Measurements from ENCODE around the gene TRIM14. TPM values are rescaled to one million over a fixed set of nuclear protein-coding genes. Genes with fewer than 3 reads are reported as not detected.

TRIM14 gene
- total RNA-seq, 1 donor from 2014 or later: 12.8 TPM

- ChIA-PET POLR2A (interaction anchor here (0.6 to 2.8 kb wide), 13 partner anchors 10 to 186 kb away, joined by 3 to 42 read pairs (median 5); partner anchors contain the start of genes NANS, TBC1D2, TRIM14 and TRMO), CTCF (interaction anchor here (0.7 kb wide), 1 partner anchor 35 kb away, joined by 3 read pairs; no protein-coding TSS in a partner anchor)
- Mint-ChIP-seq H3K4me1 (peaks cover 68% of the 10 kb centered on the region), H3K27ac (peak overlapping the region; percentile 98), H3K36me3 (ENCODE audit: low read depth) (peaks cover 7% of the 10 kb centered on the region), H3K4me3 (peak overlapping the region; percentile 59), H3K27me3 (no peaks in the 10 kb centered on the region), H3K9me3 (no peaks in the 10 kb centered on the region)
- peak; percentile 80 for ATAC-seq (ENCODE audit: low read depth)
- TF ChIP-seq CTCF (IDR thresholded peaks at IDR 0.05): no peak
- intact Hi-C loops (cut with micrococcal nuclease): loop anchor here (1.0 to 10.0 kb wide), 3 partner anchors 8 to 474 kb away; partner anchors contain the start of genes NCBP1 and TSTD2
- DNase-seq: no peak
Observed at GRCh38 chr9:98108531-98109031, 10.4 kb downstream of the TRIM14 start.

- no peak for DNase-seq
Observed at GRCh38 chr9:98107926-98108325, 11.1 kb downstream of the TRIM14 start.

GRCh38 chr9:98105006-98105405 lies 14.0 kb downstream of the TRIM14 start:
- CTCF ChIA-PET: interaction anchor here (0.6 kb wide), 1 partner anchor 158 kb away, joined by 3 read pairs; no protein-coding TSS in a partner anchor
- H3K36me3 Mint-ChIP-seq (ENCODE audit: low read depth): peaks cover 4% of the 10 kb centered on the region
- H3K27me3 Mint-ChIP-seq: no peaks in the 10 kb centered on the region
- DNase-seq (no peak), ATAC-seq (ENCODE audit: low read depth) (no peak)
- no peaks in the 10 kb centered on the region for H3K9me3 Mint-ChIP-seq
- peak overlapping the region; percentile 98 for H3K27ac Mint-ChIP-seq
- POLR2A ChIA-PET: no interaction called here
- H3K4me1 Mint-ChIP-seq: peaks cover 91% of the 10 kb centered on the region
- H3K4me3 Mint-ChIP-seq: no peak overlapping the region
- no peak for TF ChIP-seq CTCF (IDR thresholded peaks at IDR 0.05)
- intact Hi-C loops (cut with micrococcal nuclease): loop anchor here (10.0 kb wide), 1 partner anchor 470 kb away; the partner anchor contains the start of genes NCBP1 and TSTD2

More at GRCh38 chr9:98107926-98108325, 11.1 kb downstream of the TRIM14 start:
- TF ChIP-seq CTCF (IDR thresholded peaks at IDR 0.05): no peak
- peaks cover 7% of the 10 kb centered on the region for H3K36me3 Mint-ChIP-seq (ENCODE audit: low read depth)
- H3K9me3 Mint-ChIP-seq: no peaks in the 10 kb centered on the region
- peaks cover 73% of the 10 kb centered on the region for H3K4me1 Mint-ChIP-seq
- ChIA-PET CTCF (interaction anchor here (0.7 kb wide), 1 partner anchor 34 kb away, joined by 3 read pairs; no protein-coding TSS in a partner anchor), POLR2A (interaction anchor here (0.8 to 2.8 kb wide), 8 partner anchors 10 to 186 kb away, joined by 3 to 42 read pairs (median 5); partner anchors contain the start of genes NANS, TBC1D2, TRIM14 and TRMO)
- peak overlapping the region; percentile 59 for H3K4me3 Mint-ChIP-seq
- H3K27me3 Mint-ChIP-seq: no peaks in the 10 kb centered on the region
- peak; percentile 5 for ATAC-seq (ENCODE audit: low read depth)
- H3K27ac Mint-ChIP-seq: peak overlapping the region; percentile 98
- intact Hi-C loops (cut with micrococcal nuclease): loop anchor here (1.0 to 10.0 kb wide), 3 partner anchors 8 to 473 kb away; partner anchors contain the start of genes NCBP1 and TSTD2

DNA sequence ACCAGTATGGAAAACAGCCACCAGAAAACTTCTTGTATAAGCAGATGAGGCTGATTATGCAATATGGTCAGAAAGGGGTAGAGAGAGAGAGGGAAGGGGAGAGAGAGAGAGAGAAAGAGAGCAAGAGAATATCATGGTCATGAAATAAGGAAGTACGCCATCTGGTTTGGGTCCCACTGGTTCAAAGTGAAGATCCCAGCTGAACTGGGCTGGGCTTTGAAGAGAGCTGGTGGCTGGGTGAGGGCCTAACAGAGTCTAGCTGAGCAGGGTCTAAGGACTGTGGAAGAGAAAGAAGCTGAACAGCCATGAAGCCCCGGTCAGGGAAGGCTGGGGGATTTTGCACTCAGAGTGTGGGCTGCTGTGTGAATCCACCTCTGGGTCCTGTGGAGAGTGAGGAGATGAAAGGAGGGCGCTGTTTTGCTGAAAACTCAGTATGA lies 14.6 kb downstream of the TRIM14 start:
- peaks cover 92% of the 10 kb centered on the region for H3K4me1 Mint-ChIP-seq
- peaks cover 6% of the 10 kb centered on the region for H3K36me3 Mint-ChIP-seq (ENCODE audit: low read depth)
- no peaks in the 10 kb centered on the region for H3K27me3 Mint-ChIP-seq
- no peak for TF ChIP-seq CTCF (IDR thresholded peaks at IDR 0.05)
- intact Hi-C loops (cut with micrococcal nuclease): loop anchor here (10.0 kb wide), 1 partner anchor 470 kb away; the partner anchor contains the start of genes NCBP1 and TSTD2
- CTCF ChIA-PET: interaction anchor here (0.6 to 1.0 kb wide), 2 partner anchors 13 to 159 kb away, joined by 3 to 4 read pairs; no protein-coding TSS in a partner anchor
- H3K4me3 Mint-ChIP-seq: peak overlapping the region; percentile 48
- ATAC-seq (ENCODE audit: low read depth): no peak
- H3K27ac Mint-ChIP-seq: peak overlapping the region; percentile 81
- no peaks in the 10 kb centered on the region for H3K9me3 Mint-ChIP-seq
- POLR2A ChIA-PET: interaction anchor here (1.0 kb wide), 1 partner anchor 152 kb away, joined by 3 read pairs; no protein-coding TSS in a partner anchor
- DNase-seq: no peak

DNA sequence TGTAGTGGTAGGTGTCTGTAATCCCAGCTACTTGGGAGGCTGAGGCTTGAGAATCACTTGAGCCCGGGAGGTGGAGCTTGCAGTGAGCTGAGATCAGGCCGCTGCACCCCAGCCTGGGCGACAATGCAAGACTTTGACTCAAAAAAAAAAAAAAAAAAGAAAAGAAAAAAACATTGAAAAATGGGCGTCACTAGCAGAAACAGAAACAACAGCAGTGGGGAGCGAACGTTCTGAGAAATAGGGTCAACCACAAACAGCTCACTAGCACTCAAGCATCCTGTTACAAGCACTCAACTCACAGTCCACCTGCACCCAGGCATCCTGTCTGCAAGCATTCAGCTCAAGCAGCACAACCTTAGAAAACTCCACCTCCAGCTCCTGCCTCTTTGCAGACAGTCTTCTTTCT lies 17.2 kb downstream of the TRIM14 start:
- intact Hi-C loops (cut with micrococcal nuclease): loop anchor here (1.0 to 10.0 kb wide), 4 partner anchors 14 to 467 kb away; partner anchors contain the start of genes CORO2A, NANS, NCBP1 and TSTD2
- Mint-ChIP-seq H3K27me3 (no peaks in the 10 kb centered on the region), H3K27ac (peak overlapping the region; percentile 84), H3K4me1 (peaks cover 87% of the 10 kb centered on the region), H3K36me3 (ENCODE audit: low read depth) (peaks cover 15% of the 10 kb centered on the region), H3K4me3 (peak overlapping the region; percentile 42), H3K9me3 (no peaks in the 10 kb centered on the region)
- POLR2A ChIA-PET: interaction anchor here (0.6 to 1.4 kb wide), 11 partner anchors 17 to 180 kb away, joined by 3 to 14 read pairs (median 6); partner anchors contain the start of genes CORO2A, NANS, TBC1D2 and TRIM14
- ATAC-seq (ENCODE audit: low read depth): peak; percentile 95
- peak; percentile 32 for DNase-seq
- CTCF ChIA-PET: interaction anchor here (0.7 to 1.0 kb wide), 3 partner anchors 8 to 222 kb away, joined by 3 read pairs; no protein-coding TSS in a partner anchor
- no peak for TF ChIP-seq CTCF (IDR thresholded peaks at IDR 0.05)
